Endodermal cell (in vitro differentiated cells): Measurements from ENCODE around the gene ARID4A. TPM values are rescaled to one million over a fixed set of nuclear protein-coding genes. Genes with fewer than 3 reads are reported as not detected.
"Not testable (repeated sequence)": the region's sequence is repeated elsewhere in the genome, so short reads cannot be mapped to it uniquely, and the experiment has no call there.

ENCODE experiments used
- DNase-seq: peaks from one replicate; pipeline ENCODE4 v3.0.0-alpha.2; 2017
- H3K27ac ChIP-seq: 2 replicates; pipeline ENCODE4 v1.5.1; 2013; ENCODE audit warnings: mild to moderate bottlenecking, low read depth, low read length, moderate library complexity
- H3K27me3 ChIP-seq: 2 replicates; pipeline ENCODE4 v1.6.1; 2013; ENCODE audit warnings: mild to moderate bottlenecking, low read length, moderate library complexity; ENCODE audit not compliant: insufficient read depth, control insufficient read depth, poor library complexity, severe bottlenecking
- H3K36me3 ChIP-seq: 2 replicates; pipeline ENCODE4 v1.7.0; 2013; ENCODE audit warnings: mild to moderate bottlenecking, low read length, moderate library complexity; ENCODE audit not compliant: control insufficient read depth, insufficient read depth
- H3K4me1 ChIP-seq: one replicate; pipeline ENCODE4 v1.7.0; 2013; ENCODE audit warnings: low read length; ENCODE audit not compliant: control insufficient read depth, insufficient read depth
- H3K4me3 ChIP-seq: 2 replicates; pipeline ENCODE4 v1.5.1; 2013; ENCODE audit warnings: mild to moderate bottlenecking, low read length, moderate library complexity
- H3K9ac ChIP-seq: 2 replicates; pipeline ENCODE4 v1.6.1; 2013; ENCODE audit warnings: mild to moderate bottlenecking, low read length, moderate library complexity; ENCODE audit not compliant: poor library complexity, severe bottlenecking; ENCODE audit errors: extremely low read depth
- H3K9me3 ChIP-seq: 2 replicates; pipeline ENCODE4 v1.6.1; 2013; ENCODE audit warnings: mild to moderate bottlenecking, low read length, moderate library complexity; ENCODE audit not compliant: control insufficient read depth
- H3K27ac Mint-ChIP-seq: 2 replicates; pipeline ENCODE4 v1.8.0; 2020; ENCODE audit warnings: mixed read lengths
- H3K27me3 Mint-ChIP-seq: 2 replicates; pipeline ENCODE4 v1.8.0; 2021; ENCODE audit warnings: mild to moderate bottlenecking, mixed read lengths; ENCODE audit not compliant: insufficient read depth
- H3K36me3 Mint-ChIP-seq: 2 replicates; pipeline ENCODE4 v1.8.0; 2020; ENCODE audit warnings: low read depth, mixed read lengths
- H3K4me1 Mint-ChIP-seq: 2 replicates; pipeline ENCODE4 v1.8.0; 2020; ENCODE audit warnings: mixed read lengths
- H3K4me3 Mint-ChIP-seq: 2 replicates; pipeline ENCODE4 v1.8.0; 2020; ENCODE audit warnings: mild to moderate bottlenecking, moderate library complexity, mixed read lengths
- H3K9me3 Mint-ChIP-seq: 2 replicates; pipeline ENCODE4 v1.8.0; 2020; ENCODE audit warnings: mild to moderate bottlenecking, mixed read lengths
- WGBS, 2 experiments: methylation state at CpG; one replicate each; pipeline versions ENCODE4 v1.1.5 to v1.1.7; 2013; ENCODE audit warnings: missing lambda C conversion rate in 2 of 2, mixed read lengths in 1 of 2; ENCODE audit not compliant: insufficient coverage in 1 of 2, insufficient read length in 1 of 2; 5-methylcytosine and 5-hydroxymethylcytosine counted together
- total RNA-seq, 2 donors: library from RNA; stranded (reverse); fragmentation: NEBNext Ultra II Directional in 1 of 2; extraction: Animal tissue kit (Norgen Biotek cat#: 25700) in 1 of 2; gene quantifications; 2 replicates in 1 of 2; 3 replicates in 1 of 2; pipeline ENCODE4 v1.2.1, GENCODE V29; 2021
- TF ChIP-seq, protein P1 (sequence below): fragments of 200-600 bp; sonication (generic); conservative IDR thresholded peaks from 2 replicates; pipeline ENCODE4 v1.5.0; 2021; ENCODE audit warnings: antibody characterized with exemption, mild to moderate bottlenecking

The ARID4A gene
- total RNA-seq, 2 donors from 2014 or later, result 22.1 to 24.5 TPM

DNA sequence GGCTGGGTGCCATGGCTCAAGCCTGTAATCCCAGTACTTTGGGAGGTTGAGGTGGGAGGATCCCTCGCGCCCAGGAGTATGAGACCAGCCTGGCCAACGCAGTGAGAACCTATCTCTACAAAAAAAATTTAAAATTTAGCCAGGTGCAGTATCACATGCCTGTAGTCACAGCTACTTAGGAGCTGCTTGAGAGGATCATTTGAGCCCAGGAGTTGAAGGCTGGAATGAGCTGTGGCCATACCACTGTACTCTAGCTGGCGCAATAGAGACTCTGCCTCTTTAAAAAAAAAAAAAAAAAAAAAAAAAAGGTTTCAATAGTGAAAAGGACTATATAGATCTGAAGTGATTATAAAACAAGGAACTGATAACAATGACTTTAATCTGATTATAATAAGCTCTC lies 40.2 kb upstream of the ARID4A start:
- no peak for DNase-seq
- Histone ChIP-seq H3K9me3 (no peaks in the 10 kb centered on the region), H3K27me3 (no peaks in the 10 kb centered on the region), H3K36me3 (peaks cover 87% of the 10 kb centered on the region), H3K27ac (no peak overlapping the region), H3K4me1 (no peaks in the 10 kb centered on the region), H3K4me3 (no peak overlapping the region), H3K9ac (no peak overlapping the region)
- 88 to 98% methylated on average over 1 to 4 of the region's 4 CpGs for WGBS, 2 experiments
- peaks cover 59% of the 10 kb centered on the region for H3K36me3 Mint-ChIP-seq
- H3K27me3 Mint-ChIP-seq, result no peaks in the 10 kb centered on the region
- H3K9me3 Mint-ChIP-seq, result no peaks in the 10 kb centered on the region
- H3K4me1 Mint-ChIP-seq, result no peaks in the 10 kb centered on the region
- H3K27ac Mint-ChIP-seq, result no peak overlapping the region
- no peak overlapping the region for H3K4me3 Mint-ChIP-seq
- TF ChIP-seq, protein P1, sequence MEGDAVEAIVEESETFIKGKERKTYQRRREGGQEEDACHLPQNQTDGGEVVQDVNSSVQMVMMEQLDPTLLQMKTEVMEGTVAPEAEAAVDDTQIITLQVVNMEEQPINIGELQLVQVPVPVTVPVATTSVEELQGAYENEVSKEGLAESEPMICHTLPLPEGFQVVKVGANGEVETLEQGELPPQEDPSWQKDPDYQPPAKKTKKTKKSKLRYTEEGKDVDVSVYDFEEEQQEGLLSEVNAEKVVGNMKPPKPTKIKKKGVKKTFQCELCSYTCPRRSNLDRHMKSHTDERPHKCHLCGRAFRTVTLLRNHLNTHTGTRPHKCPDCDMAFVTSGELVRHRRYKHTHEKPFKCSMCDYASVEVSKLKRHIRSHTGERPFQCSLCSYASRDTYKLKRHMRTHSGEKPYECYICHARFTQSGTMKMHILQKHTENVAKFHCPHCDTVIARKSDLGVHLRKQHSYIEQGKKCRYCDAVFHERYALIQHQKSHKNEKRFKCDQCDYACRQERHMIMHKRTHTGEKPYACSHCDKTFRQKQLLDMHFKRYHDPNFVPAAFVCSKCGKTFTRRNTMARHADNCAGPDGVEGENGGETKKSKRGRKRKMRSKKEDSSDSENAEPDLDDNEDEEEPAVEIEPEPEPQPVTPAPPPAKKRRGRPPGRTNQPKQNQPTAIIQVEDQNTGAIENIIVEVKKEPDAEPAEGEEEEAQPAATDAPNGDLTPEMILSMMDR, result peak; percentile 51

DNA sequence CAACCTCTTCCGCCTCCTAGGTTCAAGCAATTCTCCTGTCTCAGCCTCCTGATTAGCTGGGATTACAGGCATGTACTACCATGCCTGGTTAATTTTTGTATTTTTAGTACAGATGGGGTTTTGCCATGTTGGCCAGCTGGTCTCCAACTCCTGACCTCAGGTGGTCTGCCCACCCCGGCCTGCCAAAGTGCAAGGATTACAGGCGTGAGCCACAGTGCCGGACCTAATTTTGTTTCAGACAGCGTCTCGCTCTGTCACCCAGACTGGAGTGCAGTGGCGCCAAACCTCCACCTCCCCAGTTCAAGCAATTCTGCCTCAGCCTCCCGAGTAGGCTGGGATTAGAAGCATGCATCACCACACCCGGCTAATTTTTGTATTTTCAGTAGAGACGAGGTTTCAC lies 36.4 kb upstream of the ARID4A start:
- not testable (repeated sequence) for H3K27ac Mint-ChIP-seq, H3K4me1 ChIP-seq, H3K9me3 ChIP-seq, H3K4me1 Mint-ChIP-seq, H3K27ac ChIP-seq, H3K4me3 ChIP-seq, H3K9ac ChIP-seq, H3K9me3 Mint-ChIP-seq, DNase-seq, H3K27me3 Mint-ChIP-seq, H3K27me3 ChIP-seq, H3K4me3 Mint-ChIP-seq
- H3K36me3 ChIP-seq, result peaks cover 94% of the 10 kb centered on the region
- H3K36me3 Mint-ChIP-seq, result peaks cover 70% of the 10 kb centered on the region
- WGBS, 2 experiments, result 93 to 94% methylated on average over 10 of the region's 10 CpGs

DNA sequence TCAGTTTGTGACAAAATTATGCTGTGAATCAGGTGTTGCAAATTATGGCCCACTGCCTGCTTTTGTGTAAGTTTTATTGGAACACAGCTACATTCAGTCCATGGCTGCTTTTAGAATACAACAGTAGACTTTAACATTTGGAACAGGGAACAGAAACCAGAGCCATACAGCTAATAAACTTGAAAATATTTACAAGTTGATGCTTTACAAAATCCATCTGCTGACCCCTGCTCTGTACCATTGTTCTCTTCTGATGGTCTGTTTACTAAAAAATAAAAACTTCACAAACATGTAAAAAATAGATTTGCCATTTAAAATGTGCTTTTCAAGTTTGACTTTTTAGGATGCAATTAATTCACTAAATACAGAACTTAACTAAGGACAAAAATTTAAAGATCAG lies 33.0 kb upstream of the ARID4A start:
- H3K27ac ChIP-seq, result no peak overlapping the region
- TF ChIP-seq, protein P1, result no peak
- no peaks in the 10 kb centered on the region for H3K9me3 ChIP-seq
- Mint-ChIP-seq H3K27ac (no peak overlapping the region), H3K27me3 (no peaks in the 10 kb centered on the region), H3K36me3 (peaks cover 78% of the 10 kb centered on the region), H3K4me1 (no peaks in the 10 kb centered on the region), H3K4me3 (no peak overlapping the region), H3K9me3 (no peaks in the 10 kb centered on the region)
- no peak overlapping the region for H3K9ac ChIP-seq
- peaks cover 92% of the 10 kb centered on the region for H3K36me3 ChIP-seq
- no peaks in the 10 kb centered on the region for H3K27me3 ChIP-seq
- H3K4me3 ChIP-seq, result no peak overlapping the region
- no peak for DNase-seq
- no peaks in the 10 kb centered on the region for H3K4me1 ChIP-seq

DNA sequence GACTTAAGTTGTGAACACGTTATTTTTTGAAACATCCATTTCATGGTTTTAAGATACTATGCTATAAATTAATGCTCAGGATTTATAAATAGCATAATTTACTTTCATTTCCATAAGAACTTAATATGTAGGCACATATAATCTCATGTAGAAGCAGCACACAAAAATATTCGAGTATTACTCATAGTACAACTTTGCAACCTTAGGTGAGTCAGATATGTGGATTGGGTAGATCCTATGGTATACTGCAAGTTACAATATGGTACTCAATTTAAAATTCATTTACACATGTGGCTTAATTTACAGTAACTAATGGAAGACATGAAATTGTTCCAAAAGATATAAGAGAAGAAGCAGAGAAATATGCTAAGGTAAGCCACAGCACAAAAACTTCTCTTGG lies 27.7 kb upstream of the ARID4A start:
- TF ChIP-seq, protein P1, result no peak
- Histone ChIP-seq H3K4me1 (no peaks in the 10 kb centered on the region), H3K27me3 (no peaks in the 10 kb centered on the region), H3K4me3 (no peak overlapping the region), H3K9me3 (no peaks in the 10 kb centered on the region), H3K27ac (no peak overlapping the region), H3K36me3 (peaks cover 91% of the 10 kb centered on the region), H3K9ac (no peak overlapping the region)
- Mint-ChIP-seq H3K36me3 (peaks cover 77% of the 10 kb centered on the region), H3K9me3 (no peaks in the 10 kb centered on the region), H3K4me3 (no peak overlapping the region), H3K27me3 (no peaks in the 10 kb centered on the region), H3K4me1 (no peaks in the 10 kb centered on the region), H3K27ac (no peak overlapping the region)
- DNase-seq, result no peak
- 100% methylated on average over 1 of the region's 2 CpGs; no CpG with 5 or more reads in 1 of the 2 experiments for WGBS, 2 experiments
